HepG2 (cell line): Measurements from ENCODE around the gene SLC12A3. TPM values are rescaled to one million over a fixed set of nuclear protein-coding genes. Genes with fewer than 3 reads are reported as not detected.

Source experiments
- ATAC-seq: fragments of 200-7000 bp; cut with Tn5 transposase; 3 replicates; pipeline ENCODE4 v1.9.1; 2020; ENCODE audit warnings: mild to moderate bottlenecking, moderate library complexity
- BruUV-seq: library from RNA; stranded (reverse); fragments of 400-500 nt; replicated peaks from 2 replicates; lab custom pipeline; 2021; lab: Mats Ljungman, UMichigan
- CTCF ChIA-PET: fragments of 300-600 bp; formaldehyde crosslinking; extraction: SDS; loops from one replicate; lab custom pipeline; 2021; ENCODE audit warnings: low total read pairs, inconsistent platforms, low intra/inter-chr PET ratio; lab: Yijun Ruan, JAX
- POLR2A ChIA-PET: fragments of 350-600 bp; sonication (Branson Sonifier 250); formaldehyde crosslinking; loops from one replicate; lab custom pipeline; 2020; ENCODE audit warnings: antibody characterized with exemption, inconsistent platforms; lab: Yijun Ruan, JAX
- DNase-seq: peaks from one replicate; pipeline ENCODE4 v3.0.0-alpha.2; 2015; ENCODE audit warnings: low spot score
- FAIRE-seq: peaks from 3 replicates; lab custom pipeline; 2011; peaks lifted over from hg19 to GRCh38; lab: Jason Lieb, UNC
- H2AFZ ChIP-seq: one replicate; pipeline ENCODE4 v1.6.1; 2011; ENCODE audit warnings: low read length, inconsistent platforms
- H3K27ac ChIP-seq: fragments of 300-600 bp; 3 replicates; pipeline ENCODE4 v1.8.0; 2011; ENCODE audit warnings: mixed run types, mild to moderate bottlenecking, mixed read lengths, low read length, inconsistent platforms; ENCODE audit not compliant: insufficient read depth; ENCODE audit errors: extremely low read length
- H3K27me3 ChIP-seq, 2 experiments: fragments of 200-600 bp in 1 of 2; 2 replicates in 1 of 2; 3 replicates in 1 of 2; pipeline versions ENCODE4 v1.6.0 to v1.8.0; 2011; ENCODE audit warnings: low read length in 2 of 2, mild to moderate bottlenecking in 2 of 2, moderate library complexity in 2 of 2, inconsistent platforms in 1 of 2; ENCODE audit not compliant: insufficient read depth in 2 of 2, control insufficient read depth in 1 of 2
- H3K36me3 ChIP-seq, 2 experiments: fragments of 200-600 bp in 1 of 2; replicated peaks in 1 of 2; 2 replicates in 1 of 2; 3 replicates in 1 of 2; pipeline versions ENCODE4 v1.5.1 to v1.8.0; 2011; ENCODE audit warnings: low read length in 2 of 2, inconsistent platforms in 1 of 2; ENCODE audit not compliant: insufficient read depth in 2 of 2, control insufficient read depth in 1 of 2
- H3K4me1 ChIP-seq: 2 replicates; pipeline ENCODE4 v1.5.1; 2012; ENCODE audit warnings: low read length, inconsistent platforms; ENCODE audit not compliant: insufficient read depth
- H3K4me2 ChIP-seq: 2 replicates; pipeline ENCODE4 v1.6.0; 2011; ENCODE audit warnings: low read depth, low read length, inconsistent platforms
- H3K4me3 ChIP-seq, 3 experiments: fragments of 200-600 bp in 1 of 3; sonication (generic), shearing (Covaris generic) in 1 of 3; replicated peaks in 1 of 3; 2 replicates each; pipeline ENCODE4 v1.5.1; 2011 to 2016; ENCODE audit warnings: low read length in 3 of 3, inconsistent platforms in 2 of 3, low read depth in 2 of 3, mild to moderate bottlenecking in 2 of 3, control low read depth in 1 of 3, mixed read lengths in 1 of 3; ENCODE audit not compliant: insufficient read depth in 1 of 3
- H3K79me2 ChIP-seq: one replicate; pipeline ENCODE4 v1.6.1; 2011; ENCODE audit warnings: low read length, inconsistent platforms; ENCODE audit not compliant: insufficient read depth
- H3K9ac ChIP-seq: 2 replicates; pipeline ENCODE4 v1.6.0; 2011; ENCODE audit warnings: mild to moderate bottlenecking, low read depth, low read length, inconsistent platforms; ENCODE audit not compliant: insufficient read depth
- H3K9me3 ChIP-seq: 2 replicates; pipeline ENCODE4 v1.5.1; 2012; ENCODE audit warnings: mild to moderate bottlenecking, low read length
- H4K20me1 ChIP-seq: 2 replicates; pipeline ENCODE4 v1.6.0; 2011; ENCODE audit warnings: inconsistent platforms, mild to moderate bottlenecking, low read length, moderate library complexity; ENCODE audit not compliant: insufficient read depth
- AFF4 ChIP-seq: sonication (generic); formaldehyde crosslinking; IDR thresholded peaks from 2 replicates; pipeline ENCODE4 v1.4.0; 2020; ENCODE audit warnings: missing genetic modification reagents
- KLF16 ChIP-seq, 2 experiments: sonication (generic) in 1 of 2; formaldehyde crosslinking in 1 of 2; IDR thresholded peaks; 2 replicates each; pipeline versions ENCODE4 v1.6.1 to v1.8.0; 2016 to 2023; ENCODE audit warnings: missing genetic modification reagents in 2 of 2, missing compliant biosample characterization in 1 of 2
- KLF6 ChIP-seq: IDR thresholded peaks from 2 replicates; pipeline ENCODE4 v1.8.0; 2016; ENCODE audit warnings: missing biosample characterization, missing genetic modification reagents
- LCORL ChIP-seq, 2 experiments: fragments of 450-650 bp in 1 of 2; sonication (generic) in 1 of 2; formaldehyde crosslinking in 1 of 2; IDR thresholded peaks; 2 replicates each; pipeline versions ENCODE4 v1.5.0 to v1.6.1; 2017 to 2020; ENCODE audit warnings: antibody characterized with exemption in 1 of 2, missing genetic modification reagents in 1 of 2
- NFYC ChIP-seq: IDR thresholded peaks from 2 replicates; pipeline ENCODE4 v1.6.1; 2016; ENCODE audit warnings: missing genetic modification reagents, missing compliant biosample characterization
- POLR2A ChIP-seq, 2 experiments: IDR thresholded peaks; 2 replicates each; pipeline ENCODE4 v1.6.1; 2011; ENCODE audit warnings: low read depth in 2 of 2, low read length in 2 of 2, mild to moderate bottlenecking in 1 of 2, moderate library complexity in 1 of 2; ENCODE audit not compliant: insufficient read depth in 1 of 2
- POLR2AphosphoS2 ChIP-seq: IDR thresholded peaks from 2 replicates; pipeline ENCODE4 v1.6.1; 2011; ENCODE audit warnings: low read depth, low read length, improper control_type of control experiment
- POLR2G ChIP-seq: fragments of 200-400 bp; formaldehyde crosslinking; IDR thresholded peaks from 2 replicates; pipeline ENCODE4 v1.6.1; 2018; ENCODE audit warnings: mild to moderate bottlenecking, low read depth, low read length, moderate library complexity
- RBFOX2 ChIP-seq: fragments of 200-400 bp; formaldehyde crosslinking; IDR thresholded peaks from 2 replicates; pipeline ENCODE4 v1.6.1; 2017; ENCODE audit warnings: low read depth, mild to moderate bottlenecking, low read length
- SAP130 ChIP-seq: IDR thresholded peaks from 2 replicates; pipeline ENCODE4 v1.6.1; 2016; ENCODE audit warnings: low read depth
- SP140L ChIP-seq: sonication (generic); formaldehyde crosslinking; IDR thresholded peaks from 2 replicates; pipeline ENCODE4 v1.4.0; 2020; ENCODE audit warnings: missing genetic modification reagents, borderline replicate concordance
- SSRP1 ChIP-seq: IDR thresholded peaks from 2 replicates; pipeline ENCODE4 v1.6.1; 2016; ENCODE audit warnings: control low read depth
- THYN1 ChIP-seq: sonication (generic); formaldehyde crosslinking; IDR thresholded peaks from 2 replicates; pipeline ENCODE4 v1.8.1; 2023; ENCODE audit warnings: low read depth, mild to moderate bottlenecking, moderate library complexity, missing genetic modification reagents, borderline replicate concordance
- TRIM22 ChIP-seq: fragments of 450-650 bp; IDR thresholded peaks from 2 replicates; pipeline ENCODE4 v1.6.1; 2017
- ZNF251 ChIP-seq: sonication (generic); formaldehyde crosslinking; IDR thresholded peaks from 2 replicates; pipeline ENCODE4 v1.9.0; 2021; ENCODE audit warnings: mild to moderate bottlenecking, missing genetic modification reagents
- ZNF782 ChIP-seq: sonication (generic); formaldehyde crosslinking; IDR thresholded peaks from 2 replicates; pipeline ENCODE4 v1.4.0; 2020; ENCODE audit warnings: missing genetic modification reagents, mild to moderate bottlenecking, borderline replicate concordance
- ZNF792 ChIP-seq: IDR thresholded peaks from 2 replicates; pipeline ENCODE4 v1.6.1; 2016
- ZNF816 ChIP-seq: sonication (generic); formaldehyde crosslinking; IDR thresholded peaks from 2 replicates; pipeline ENCODE4 v1.8.0; 2022; ENCODE audit warnings: missing genetic modification reagents, mild to moderate bottlenecking, borderline replicate concordance
- ZSCAN20 ChIP-seq: sonication (generic); formaldehyde crosslinking; IDR thresholded peaks from 2 replicates; pipeline ENCODE4 v1.4.0; 2020; ENCODE audit warnings: missing genetic modification reagents, mild to moderate bottlenecking, borderline replicate concordance
- WGBS: methylation state at CpG from one replicate; pipeline ENCODE4 v1.1.6; 2017; ENCODE audit warnings: low lambda C conversion rate; 5-methylcytosine and 5-hydroxymethylcytosine counted together
- in situ Hi-C: cut with HindIII; loops from 2 replicates; pipeline ENCODE4 v1.10.0; 2017; ENCODE audit warnings: low pct_unique_long_range_greater_than_20kb; ENCODE audit not compliant: extremely low pct_ligation_motif_present
- intact Hi-C: fragments of 100-400 bp; cut with micrococcal nuclease; formaldehyde crosslinking; loops from one replicate; pipeline ENCODE4 v1.10.0; 2022; ENCODE audit not compliant: unreplicated experiment
- polyA plus RNA-seq, 8 experiments: library from polyadenylated mRNA; depleted of rRNA in 3 of 8; stranded (reverse) in 7 of 8; unstranded in 1 of 8; fragments of >200 nt; fragmentation: Illumina TruSeq in 4 of 8; extraction: Trizol in 4 of 8; gene quantifications; 2 replicates each; pipeline versions ENCODE4 v1.2.1 to v1.2.3, GENCODE V29; 2011 to 2016; ENCODE audit warnings: low read depth in 4 of 8, missing spikeins in 1 of 8, mixed read lengths in 1 of 8; ENCODE audit not compliant: insufficient read depth in 1 of 8
- total RNA-seq, 5 experiments: library from RNA; depleted of rRNA; stranded (reverse); fragments of >200 nt; fragmentation: Illumina TruSeq; extraction: Trizol; gene quantifications; 2 replicates each; pipeline ENCODE4 v1.2.3, GENCODE V29; 2016; ENCODE audit warnings: low read depth in 1 of 5

The SLC12A3 gene
- total and polyA plus RNA-seq, 2 of the 13 experiments (the other 11 are each of a cell fraction or from before 2014, with no cell fraction given), result 6.2 TPM; not detected in 1

- no peak for FAIRE-seq
- no peak for ATAC-seq
- ChIA-PET CTCF (no interaction called here), POLR2A (interaction anchor here (0.9 to 8.3 kb wide), 7 partner anchors 7 to 159 kb away, joined by 4 to 232 read pairs (median 13); partner anchors contain the start of gene CPNE2)
- H3K36me3 ChIP-seq, result peaks cover 17 to 50% of the 10 kb centered on the region in 2 experiments
- H4K20me1 ChIP-seq, result peaks cover 64% of the 10 kb centered on the region
- DNase-seq, result no peak
- H3K9ac ChIP-seq, result peak overlapping the region; percentile 95
- H3K9me3 ChIP-seq, result no peaks in the 10 kb centered on the region
- WGBS, result 43% methylated on average over 8 of the region's 8 CpGs
- in situ Hi-C loops, result no loop called here
- peaks cover 64% of the 10 kb centered on the region for H3K79me2 ChIP-seq
- peak overlapping the region; percentile 90 for H3K4me2 ChIP-seq
- intact Hi-C loops, result loop anchor here (5.0 kb wide), 2 partner anchors 62 to 122 kb away; no protein-coding TSS in a partner anchor
- H3K4me1 ChIP-seq, result peaks cover 64% of the 10 kb centered on the region
- no peak overlapping the region for H2AFZ ChIP-seq
- peak overlapping the region; percentile 80 for H3K27ac ChIP-seq
- peak overlapping the region; percentile 93 to 97 (median 94); a peak in 5 of 6 replicates for H3K4me3 ChIP-seq
- no peaks in the 10 kb centered on the region; a peak in 1 of 5 replicates for H3K27me3 ChIP-seq
- TSS peak; percentile 42 for BruUV-seq
- no peak for TF ChIP-seq LCORL (IDR thresholded peaks at IDR 0.05)
- 0 out of 2 replicates have a peak, but pooled peaks have one; percentile 5 for TF ChIP-seq LCORL (CRISPR knock-in tag; IDR thresholded peaks at IDR 0.05)
- TF ChIP-seq SAP130 (CRISPR knock-in tag), result 0 out of 2 replicates have a peak, but pooled peaks have one; percentile 0
- TF ChIP-seq NFYC (CRISPR knock-in tag), result 0 out of 2 replicates have a peak, but pooled peaks have one; percentile 8
- TF ChIP-seq ZNF251 (CRISPR knock-in tag), result no peak
- TF ChIP-seq POLR2A (IDR thresholded peaks at IDR 0.05; ENCODE audit: insufficient read depth in 1 of 2, low read depth in 2 of 2, low read length in 2 of 2), result peak in 1 of 2 experiments; percentile 78; a peak in 2 of 4 replicates
- TF ChIP-seq POLR2AphosphoS2, result peak; percentile 90; the same call in 1 of the 2 replicates
- TF ChIP-seq KLF6 (CRISPR knock-in tag), result 0 out of 2 replicates have a peak, but pooled peaks have one; percentile 18
- peak in 1 of 2 experiments; percentile 12; a peak in 1 of 4 replicates for TF ChIP-seq KLF16 (CRISPR knock-in tag; IDR thresholded peaks at IDR 0.05)
- 0 out of 2 replicates have a peak, but pooled peaks have one; percentile 37 for TF ChIP-seq THYN1 (CRISPR knock-in tag)
- TF ChIP-seq TRIM22, result no peak
- no peak for TF ChIP-seq ZNF816 (CRISPR knock-in tag)
- peak; percentile 32; the same call in 1 of the 2 replicates for TF ChIP-seq SSRP1 (CRISPR knock-in tag)
- TF ChIP-seq POLR2G, result peak; percentile 39
- no peak for TF ChIP-seq ZSCAN20 (CRISPR knock-in tag)
- peak; percentile 69 for TF ChIP-seq RBFOX2
- peak; percentile 28; the same call in 1 of the 2 replicates for TF ChIP-seq ZNF792 (CRISPR knock-in tag)
- TF ChIP-seq SP140L (CRISPR knock-in tag), result no peak
- no peak for TF ChIP-seq ZNF782 (CRISPR knock-in tag)
- TF ChIP-seq AFF4, result 0 out of 2 replicates have a peak, but pooled peaks have one; percentile 41
Observed at GRCh38 chr16:56933828-56934598, 69.0 kb downstream of the SLC12A3 start.
